Loucy (cell line): Measurements from ENCODE around the gene CDK6.

Source experiments
- H2AFZ ChIP-seq: fragments of 200-600 bp; sonication (generic); 2 replicates; pipeline ENCODE4 v1.6.0; 2016; ENCODE audit warnings: antibody characterized with exemption, mild to moderate bottlenecking, low read length, moderate library complexity
- H3F3A ChIP-seq: fragments of 200-600 bp; 2 replicates; pipeline ENCODE4 v1.6.0; 2016; ENCODE audit warnings: antibody characterized with exemption, low read depth, mild to moderate bottlenecking
- H3K27me3 ChIP-seq: fragments of 200-600 bp; sonication (generic); 2 replicates; pipeline ENCODE4 v1.6.1; 2014; ENCODE audit warnings: low read length, mild to moderate bottlenecking; ENCODE audit not compliant: insufficient read depth, poor library complexity, severe bottlenecking
- H3K36me3 ChIP-seq: fragments of 200-600 bp; sonication (generic); 2 replicates; pipeline ENCODE4 v1.6.1; 2016; ENCODE audit warnings: low read length; ENCODE audit not compliant: insufficient read depth
- H3K4me1 ChIP-seq: fragments of 200-600 bp; sonication (generic); 2 replicates; pipeline ENCODE4 v1.5.1; 2014; ENCODE audit warnings: low read length, mild to moderate bottlenecking; ENCODE audit not compliant: insufficient read depth, poor library complexity, severe bottlenecking
- H3K4me2 ChIP-seq: fragments of 200-600 bp; sonication (generic); 2 replicates; pipeline ENCODE4 v1.6.0; 2014; ENCODE audit warnings: antibody characterized with exemption, low read length, low read depth, mild to moderate bottlenecking; ENCODE audit not compliant: poor library complexity, severe bottlenecking
- H3K4me3 ChIP-seq: fragments of 200-600 bp; sonication (generic); 2 replicates; pipeline ENCODE4 v1.5.1; 2014; ENCODE audit warnings: low read length, mild to moderate bottlenecking, mixed read lengths; ENCODE audit not compliant: poor library complexity, severe bottlenecking
- H3K79me2 ChIP-seq: fragments of 200-600 bp; sonication (generic); 2 replicates; pipeline ENCODE4 v1.6.1; 2014; ENCODE audit warnings: low read length; ENCODE audit not compliant: insufficient read depth
- H3K9ac ChIP-seq: fragments of 200-600 bp; sonication (generic); 2 replicates; pipeline ENCODE4 v1.6.0; 2014; ENCODE audit warnings: mild to moderate bottlenecking, low read depth, low read length, moderate library complexity; ENCODE audit not compliant: poor library complexity, severe bottlenecking
- H3K9me2 ChIP-seq: fragments of 200-600 bp; sonication (generic); replicated peaks from 2 replicates; pipeline ENCODE4 v1.6.1; 2016; ENCODE audit warnings: low read depth, low read length, mixed read lengths
- H3K9me3 ChIP-seq: fragments of 200-600 bp; sonication (generic); 2 replicates; pipeline ENCODE4 v1.6.1; 2014; ENCODE audit warnings: mild to moderate bottlenecking, antibody characterized with exemption, low read length, low read depth; ENCODE audit not compliant: insufficient read depth
- H4K20me1 ChIP-seq: fragments of 200-600 bp; sonication (generic); 2 replicates; pipeline ENCODE4 v1.6.0; 2014; ENCODE audit warnings: antibody characterized with exemption, low read length, mild to moderate bottlenecking; ENCODE audit not compliant: insufficient read depth, poor library complexity, severe bottlenecking
- EZH2phosphoT487 ChIP-seq: fragments of 200-600 bp; IDR thresholded peaks from 2 replicates; pipeline ENCODE4 v1.6.1; 2018; ENCODE audit warnings: antibody characterized with exemption, mild to moderate bottlenecking, moderate library complexity, borderline replicate concordance
- TF ChIP-seq, protein P1 (sequence below): fragments of 200-600 bp; sonication (generic); conservative IDR thresholded peaks from 2 replicates; pipeline ENCODE4 v1.5.1; 2014; ENCODE audit warnings: mild to moderate bottlenecking, antibody characterized with exemption, low read length

CDK6 gene

GRCh38 chr7:92706563-92706962, 129.8 kb downstream of the CDK6 start:
- H3K4me3 ChIP-seq: no peak overlapping the region
- H3K9me3 ChIP-seq: no peaks in the 10 kb centered on the region
- H3K9ac ChIP-seq: no peak overlapping the region
- H3K9me2 ChIP-seq: no peaks in the 10 kb centered on the region
- TF ChIP-seq, protein P1, sequence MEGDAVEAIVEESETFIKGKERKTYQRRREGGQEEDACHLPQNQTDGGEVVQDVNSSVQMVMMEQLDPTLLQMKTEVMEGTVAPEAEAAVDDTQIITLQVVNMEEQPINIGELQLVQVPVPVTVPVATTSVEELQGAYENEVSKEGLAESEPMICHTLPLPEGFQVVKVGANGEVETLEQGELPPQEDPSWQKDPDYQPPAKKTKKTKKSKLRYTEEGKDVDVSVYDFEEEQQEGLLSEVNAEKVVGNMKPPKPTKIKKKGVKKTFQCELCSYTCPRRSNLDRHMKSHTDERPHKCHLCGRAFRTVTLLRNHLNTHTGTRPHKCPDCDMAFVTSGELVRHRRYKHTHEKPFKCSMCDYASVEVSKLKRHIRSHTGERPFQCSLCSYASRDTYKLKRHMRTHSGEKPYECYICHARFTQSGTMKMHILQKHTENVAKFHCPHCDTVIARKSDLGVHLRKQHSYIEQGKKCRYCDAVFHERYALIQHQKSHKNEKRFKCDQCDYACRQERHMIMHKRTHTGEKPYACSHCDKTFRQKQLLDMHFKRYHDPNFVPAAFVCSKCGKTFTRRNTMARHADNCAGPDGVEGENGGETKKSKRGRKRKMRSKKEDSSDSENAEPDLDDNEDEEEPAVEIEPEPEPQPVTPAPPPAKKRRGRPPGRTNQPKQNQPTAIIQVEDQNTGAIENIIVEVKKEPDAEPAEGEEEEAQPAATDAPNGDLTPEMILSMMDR: no peak
- TF ChIP-seq EZH2phosphoT487: no peak
- H2AFZ ChIP-seq: no peak overlapping the region
- peaks cover 43% of the 10 kb centered on the region for H4K20me1 ChIP-seq
- H3F3A ChIP-seq: no peaks in the 10 kb centered on the region
- H3K4me2 ChIP-seq: no peak overlapping the region
- no peaks in the 10 kb centered on the region for H3K27me3 ChIP-seq
- H3K4me1 ChIP-seq: no peaks in the 10 kb centered on the region
- H3K36me3 ChIP-seq: peaks cover 86% of the 10 kb centered on the region
- H3K79me2 ChIP-seq: peaks cover 95% of the 10 kb centered on the region

- no peaks in the 10 kb centered on the region for H3K9me3 ChIP-seq
- no peaks in the 10 kb centered on the region for H3K4me1 ChIP-seq
- peaks cover 85% of the 10 kb centered on the region for H3K36me3 ChIP-seq
- peaks cover 48% of the 10 kb centered on the region for H4K20me1 ChIP-seq
- H3K9ac ChIP-seq: no peak overlapping the region
- TF ChIP-seq, protein P1: no peak
- TF ChIP-seq EZH2phosphoT487: no peak
- no peak overlapping the region for H2AFZ ChIP-seq
- no peak overlapping the region for H3K4me2 ChIP-seq
- H3F3A ChIP-seq: no peaks in the 10 kb centered on the region
- no peaks in the 10 kb centered on the region for H3K27me3 ChIP-seq
- H3K4me3 ChIP-seq: no peak overlapping the region
- H3K79me2 ChIP-seq: peaks cover 93% of the 10 kb centered on the region
- no peaks in the 10 kb centered on the region for H3K9me2 ChIP-seq
Measured at GRCh38 chr7:92705831-92706230, 130.5 kb downstream of the CDK6 start.

DNA sequence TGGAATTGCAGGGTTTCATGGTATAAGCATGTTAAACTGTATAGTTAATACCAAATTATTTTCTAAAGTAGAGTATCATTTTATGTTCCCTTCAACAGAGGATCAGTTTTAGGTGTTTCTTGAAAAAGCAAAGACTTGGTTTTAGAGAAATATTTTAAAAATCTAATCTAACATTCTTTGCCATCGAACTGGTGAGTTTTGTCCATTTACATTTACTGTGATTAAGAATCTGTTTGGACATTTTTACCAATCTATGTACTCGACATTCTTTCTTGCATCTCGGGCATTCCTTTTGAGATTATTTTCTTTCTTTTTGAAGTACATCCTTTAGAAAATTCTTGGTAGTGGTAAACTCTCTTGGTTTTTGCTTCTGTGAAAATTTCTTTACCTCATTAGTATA, 131.5 kb downstream of the CDK6 start:
- Histone ChIP-seq H3K4me3 (no peak overlapping the region), H3K27me3 (no peaks in the 10 kb centered on the region), H2AFZ (no peak overlapping the region), H3K4me1 (no peaks in the 10 kb centered on the region), H4K20me1 (peaks cover 52% of the 10 kb centered on the region), H3F3A (no peaks in the 10 kb centered on the region), H3K79me2 (peaks cover 93% of the 10 kb centered on the region), H3K9me2 (no peaks in the 10 kb centered on the region), H3K36me3 (peaks cover 85% of the 10 kb centered on the region), H3K4me2 (no peak overlapping the region), H3K9ac (no peak overlapping the region), H3K9me3 (no peaks in the 10 kb centered on the region)
- TF ChIP-seq, protein P1: no peak
- TF ChIP-seq EZH2phosphoT487: no peak
